GM12872 (cell line): ENCODE measurements around the gene CAV2.

ENCODE experiments used
- TF ChIP-seq, protein P1 (sequence below): IDR thresholded peaks from 3 replicates; pipeline ENCODE4 v1.5.1; 2011; ENCODE audit warnings: low read depth, mild to moderate bottlenecking, low read length, moderate library complexity; ENCODE audit not compliant: insufficient read depth

Gene CAV2

DNA sequence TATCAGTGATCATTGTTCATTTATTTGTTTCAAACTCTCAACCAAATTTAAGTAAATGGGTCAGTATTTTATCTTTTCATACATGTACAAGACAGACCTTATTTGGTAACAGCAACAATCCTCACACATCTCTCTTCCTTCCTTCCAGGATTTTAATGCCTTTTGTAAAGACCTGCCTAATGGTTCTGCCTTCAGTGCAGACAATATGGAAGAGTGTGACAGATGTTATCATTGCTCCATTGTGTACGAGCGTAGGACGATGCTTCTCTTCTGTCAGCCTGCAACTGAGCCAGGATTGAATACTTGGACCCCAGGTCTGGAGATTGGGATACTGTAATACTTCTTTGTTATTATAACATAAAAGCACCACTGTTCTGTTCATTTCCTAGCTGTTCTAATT lies 6.3 kb downstream of the CAV2 start:
- TF ChIP-seq, protein P1, sequence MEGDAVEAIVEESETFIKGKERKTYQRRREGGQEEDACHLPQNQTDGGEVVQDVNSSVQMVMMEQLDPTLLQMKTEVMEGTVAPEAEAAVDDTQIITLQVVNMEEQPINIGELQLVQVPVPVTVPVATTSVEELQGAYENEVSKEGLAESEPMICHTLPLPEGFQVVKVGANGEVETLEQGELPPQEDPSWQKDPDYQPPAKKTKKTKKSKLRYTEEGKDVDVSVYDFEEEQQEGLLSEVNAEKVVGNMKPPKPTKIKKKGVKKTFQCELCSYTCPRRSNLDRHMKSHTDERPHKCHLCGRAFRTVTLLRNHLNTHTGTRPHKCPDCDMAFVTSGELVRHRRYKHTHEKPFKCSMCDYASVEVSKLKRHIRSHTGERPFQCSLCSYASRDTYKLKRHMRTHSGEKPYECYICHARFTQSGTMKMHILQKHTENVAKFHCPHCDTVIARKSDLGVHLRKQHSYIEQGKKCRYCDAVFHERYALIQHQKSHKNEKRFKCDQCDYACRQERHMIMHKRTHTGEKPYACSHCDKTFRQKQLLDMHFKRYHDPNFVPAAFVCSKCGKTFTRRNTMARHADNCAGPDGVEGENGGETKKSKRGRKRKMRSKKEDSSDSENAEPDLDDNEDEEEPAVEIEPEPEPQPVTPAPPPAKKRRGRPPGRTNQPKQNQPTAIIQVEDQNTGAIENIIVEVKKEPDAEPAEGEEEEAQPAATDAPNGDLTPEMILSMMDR: no peak

DNA sequence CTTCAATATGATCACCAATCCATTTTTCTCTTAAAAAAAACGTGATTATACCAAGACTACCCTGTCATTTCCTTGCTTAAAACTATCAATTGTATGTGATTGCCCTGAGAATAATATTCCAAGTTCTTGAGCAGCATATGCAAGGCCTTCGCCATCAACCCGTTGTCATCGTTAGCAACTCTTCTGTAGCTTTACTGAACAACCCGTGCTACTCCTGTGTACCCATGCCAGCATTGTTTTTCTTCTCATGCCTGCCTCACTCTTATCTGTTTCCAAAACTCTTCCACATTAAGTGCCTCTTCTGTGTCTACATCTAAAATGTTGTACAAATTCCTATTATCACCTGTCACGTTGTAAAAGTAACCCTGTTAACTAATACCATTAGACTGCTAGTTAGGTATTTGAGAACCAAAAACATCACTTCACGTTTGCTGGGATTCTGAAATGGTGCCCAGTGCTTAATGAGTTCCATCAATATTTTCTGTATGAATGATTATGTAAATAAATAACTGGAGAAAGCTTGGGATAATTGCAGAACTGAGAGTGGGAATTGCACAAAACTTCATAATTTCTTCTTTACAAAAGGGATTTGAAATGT lies 10.5 kb downstream of the CAV2 start:
- TF ChIP-seq, protein P1: no peak

DNA sequence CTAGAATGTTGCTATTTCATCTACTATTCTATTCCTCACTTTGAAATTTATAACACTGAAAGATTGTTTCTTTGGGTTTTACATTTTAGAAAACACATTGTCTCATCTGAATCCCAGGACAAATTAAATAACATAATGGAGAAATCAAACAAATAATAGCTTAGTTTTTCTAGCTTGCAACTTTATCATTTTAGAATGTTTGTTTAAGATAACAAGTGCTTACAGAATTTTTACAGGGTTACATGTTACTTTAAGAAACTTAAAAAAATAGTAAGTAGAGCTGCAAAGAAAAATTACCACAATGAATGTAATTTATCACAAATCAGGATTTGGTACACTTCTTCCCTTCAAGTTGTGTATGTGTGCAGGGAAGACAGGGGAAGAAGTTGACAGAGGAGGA lies 11.3 kb downstream of the CAV2 start:
- TF ChIP-seq, protein P1: no peak

DNA sequence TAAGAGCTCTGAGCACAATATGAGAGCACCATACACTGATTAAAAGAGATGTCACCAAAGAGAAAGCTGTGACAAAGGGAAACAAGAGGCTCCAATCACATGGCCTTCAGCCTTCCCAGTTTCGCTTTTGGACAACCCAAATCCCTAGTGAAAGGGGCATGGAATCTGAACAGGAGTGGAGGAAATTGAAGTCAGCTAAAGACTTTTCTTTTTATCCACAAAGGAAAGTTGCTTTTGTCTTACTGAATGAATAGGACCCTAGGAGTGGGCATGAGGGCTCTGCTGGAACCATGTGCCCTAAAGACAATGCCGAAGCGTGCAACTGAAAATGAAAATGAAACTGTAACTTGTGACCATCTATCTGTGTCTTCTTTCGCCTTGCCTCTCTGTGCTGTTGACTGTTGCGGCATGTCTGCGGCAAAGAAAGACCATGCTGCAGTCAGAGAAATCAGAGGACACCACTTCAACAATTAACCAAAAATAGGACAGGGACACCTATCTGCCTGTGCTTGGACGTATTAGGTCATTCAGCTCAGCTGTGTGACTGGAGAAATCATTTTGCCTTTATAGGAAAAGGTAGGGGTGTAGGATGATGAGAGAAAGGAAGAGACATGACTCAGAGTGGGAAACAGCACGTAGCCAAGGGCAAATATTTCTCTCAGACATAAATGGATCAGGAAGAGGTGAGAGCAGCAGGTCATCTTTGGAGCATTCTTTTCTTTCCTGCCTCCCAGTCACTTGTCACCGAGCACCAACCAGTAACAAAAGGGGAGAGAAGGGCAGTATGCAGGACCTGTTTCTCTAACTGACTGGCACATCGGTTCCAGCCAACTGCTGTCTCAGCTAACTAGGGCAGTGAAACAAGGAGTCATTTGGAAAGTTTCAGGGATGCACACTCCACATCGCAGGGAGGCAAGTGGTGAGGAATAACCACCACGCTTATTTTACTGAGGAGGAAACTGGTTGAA lies 12.3 kb downstream of the CAV2 start:
- TF ChIP-seq, protein P1: no peak

DNA sequence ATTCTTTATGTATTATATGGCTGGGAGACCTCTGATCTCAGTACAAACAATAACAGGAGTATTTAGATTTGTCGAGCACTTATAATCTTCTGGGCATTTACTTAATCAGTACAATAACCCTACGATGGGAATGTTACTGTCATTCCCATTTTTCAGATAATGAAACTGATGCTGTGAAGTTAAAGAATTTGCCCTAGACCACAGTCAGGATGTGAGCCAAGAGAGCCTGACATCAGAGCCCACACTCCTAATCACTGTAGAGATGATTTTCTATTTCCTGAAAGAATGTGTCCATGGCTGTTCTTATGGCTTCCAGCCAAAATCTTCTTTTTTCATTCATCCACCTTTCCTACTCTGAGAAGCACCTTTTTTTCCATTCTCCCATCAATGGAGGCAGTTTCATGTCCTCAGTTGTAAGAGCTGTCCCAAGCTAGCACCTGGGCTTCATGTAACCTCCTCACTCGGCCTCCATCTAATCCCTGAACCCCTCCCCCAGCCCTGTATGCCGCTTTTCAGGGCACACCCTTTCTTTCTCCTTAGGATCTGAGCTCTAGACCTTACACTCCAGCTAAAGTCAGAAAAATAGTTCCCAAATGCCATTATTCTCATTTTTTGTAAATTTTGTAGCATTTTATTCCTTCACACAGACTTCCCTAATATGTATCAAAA lies 13.1 kb downstream of the CAV2 start:
- TF ChIP-seq, protein P1: no peak

DNA sequence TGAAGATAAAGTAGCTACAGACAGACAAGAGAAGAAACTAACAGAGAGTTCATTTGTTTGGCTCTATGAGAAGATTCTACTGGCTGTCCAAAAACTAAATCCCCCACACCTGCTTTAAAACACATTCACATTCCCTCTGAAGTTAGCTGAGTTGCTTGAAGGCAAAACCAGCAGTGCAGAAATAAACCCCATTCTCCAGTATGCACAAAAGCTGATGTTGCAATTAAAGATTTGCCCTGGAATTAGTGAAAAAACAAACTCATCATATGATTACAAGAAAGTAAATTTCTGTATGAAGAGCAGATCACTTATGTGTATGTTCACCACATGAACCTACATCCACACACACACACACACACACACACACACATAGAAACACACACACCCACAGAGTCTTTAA lies 16.0 kb downstream of the CAV2 start:
- TF ChIP-seq, protein P1: no peak

DNA sequence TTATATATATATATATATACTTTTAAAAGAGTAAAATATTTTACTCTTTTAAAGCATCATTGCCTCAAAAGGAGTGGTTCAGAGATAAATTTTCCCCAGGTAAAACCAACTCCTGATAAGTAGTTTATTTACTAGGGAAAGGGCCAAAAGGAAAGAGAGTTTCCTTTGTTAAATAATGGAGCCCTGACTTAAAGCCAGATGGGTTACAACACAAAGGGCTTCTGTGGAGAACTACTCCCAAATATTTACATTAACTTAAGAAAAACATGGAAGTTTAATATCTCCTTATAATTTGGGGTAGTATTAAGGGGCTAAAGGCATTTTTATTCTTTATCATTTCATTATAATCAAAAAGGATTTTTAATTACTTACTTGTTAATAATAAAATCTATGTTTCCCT lies 16.8 kb downstream of the CAV2 start:
- TF ChIP-seq, protein P1: no peak
